Iris pigment epithelial cell (primary cell): Measurements from ENCODE around the gene GPR75.

Experiments
- DNase-seq: peaks from one replicate; pipeline ENCODE4 v3.0.0-alpha.2; 2011; ENCODE audit warnings: low read depth

Gene GPR75

GRCh38 chr2:53859206-53860181 lies at the start of gene GPR75:
Gene GPR75, minus strand, starts transcription at chr2:53859967. Its CDS starts 5,211 bp downstream, at chr2:53854756.
- peak; percentile 32 for DNase-seq

GRCh38 chr2:53907582-53907981 lies 47.8 kb upstream of the GPR75 start:
- no peak for DNase-seq

DNA sequence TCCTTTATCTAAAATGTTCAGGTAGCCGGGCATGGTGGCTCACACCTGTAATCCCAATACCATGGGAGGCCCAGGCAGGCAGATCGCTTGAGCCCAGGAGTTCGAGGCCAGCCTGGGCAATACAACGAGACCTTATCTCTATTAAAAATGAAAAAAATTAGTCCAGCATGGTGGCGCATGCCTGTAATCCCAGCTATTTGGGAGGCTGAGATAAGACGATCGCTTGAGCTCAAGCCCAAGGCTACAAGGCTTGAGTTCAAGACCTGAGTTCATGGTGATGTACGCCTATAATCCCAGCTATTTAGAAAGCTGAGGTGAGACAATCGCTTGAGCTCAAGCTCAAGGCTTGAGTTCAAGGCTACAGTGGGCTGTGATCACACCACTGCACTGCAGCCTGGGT lies 45.6 kb upstream of the GPR75 start:
- no peak for DNase-seq

- DNase-seq: no peak
Observed at GRCh38 chr2:53903011-53903410, 43.2 kb upstream of the GPR75 start.

DNA sequence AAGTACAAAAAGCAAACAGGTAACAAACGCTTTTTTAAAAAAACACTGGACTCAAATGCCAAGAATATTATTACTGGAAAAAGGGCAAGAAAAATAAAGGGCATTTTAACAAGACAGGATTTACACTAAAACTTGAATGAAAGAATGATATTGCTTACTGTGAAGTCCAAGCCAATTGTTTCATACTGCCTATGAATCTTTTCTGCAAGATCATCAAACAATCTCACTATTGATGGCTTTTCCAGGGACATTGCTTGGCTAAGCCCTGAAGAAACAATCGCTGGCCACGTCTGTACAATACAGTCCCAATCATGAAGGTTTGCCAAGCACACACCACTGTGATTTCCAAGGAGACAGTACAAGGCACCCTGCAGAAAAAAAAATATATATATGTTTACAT lies 41.4 kb upstream of the GPR75 start:
- no peak for DNase-seq

- DNase-seq: peak; percentile 74
Observed at GRCh38 chr2:53896864-53897263, 37.1 kb upstream of the GPR75 start.

DNA sequence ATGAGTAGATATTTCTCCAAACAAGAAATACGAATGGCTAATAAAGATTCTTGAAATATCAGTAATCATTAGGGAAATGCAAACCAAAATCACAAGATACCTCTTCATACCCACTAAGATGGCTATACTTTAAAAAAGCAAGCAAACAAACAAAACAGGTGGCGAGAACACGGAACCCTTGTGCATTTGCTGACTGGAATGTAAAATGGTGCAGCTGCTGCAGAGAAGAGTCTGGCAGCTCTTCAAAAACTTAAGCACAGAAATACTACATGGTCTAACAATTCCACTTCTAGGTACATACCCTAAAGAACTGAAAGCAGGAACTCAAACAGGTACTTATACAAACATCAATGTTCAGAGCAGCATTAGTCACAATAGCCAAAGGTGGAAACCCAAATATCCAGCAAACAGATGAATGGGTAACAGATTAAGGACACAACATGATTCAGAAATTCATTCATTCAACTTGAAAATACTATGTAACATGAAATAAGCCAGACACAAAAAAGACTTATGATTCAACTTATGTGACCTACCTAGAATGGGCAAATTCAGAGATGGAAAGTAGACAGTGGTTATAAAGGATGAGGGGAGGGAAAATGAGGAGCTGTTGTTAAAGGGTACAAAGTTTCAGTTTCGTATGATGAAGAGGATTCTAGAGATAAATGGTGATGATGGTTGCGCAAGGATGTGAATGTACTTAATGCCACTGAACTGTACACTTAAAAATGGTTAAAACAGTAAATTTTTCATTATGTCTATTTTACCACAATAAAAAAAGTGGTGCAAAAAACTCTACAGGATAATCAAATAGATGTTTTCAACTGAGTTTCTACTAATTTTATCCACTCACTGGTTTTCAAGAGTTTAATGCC lies 26.9 kb upstream of the GPR75 start:
- DNase-seq: no peak

DNA sequence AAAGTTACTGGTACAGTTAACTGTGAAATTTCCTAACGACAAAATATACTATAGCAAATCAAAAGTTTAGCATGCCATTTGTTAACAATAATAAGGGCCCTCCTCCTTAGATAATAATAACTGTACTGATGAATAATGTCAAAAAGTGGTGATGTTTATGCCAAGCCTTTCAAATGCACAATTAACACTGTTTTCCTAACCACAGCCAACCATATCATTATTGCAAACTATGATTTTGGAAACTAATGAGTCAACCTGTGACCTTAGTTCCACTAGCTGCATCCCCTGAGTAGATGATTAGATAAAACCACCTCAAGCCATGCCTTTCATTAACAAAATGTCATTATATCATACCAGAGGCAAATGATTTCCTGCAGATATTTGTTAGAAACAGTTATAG lies 25.1 kb upstream of the GPR75 start:
- no peak for DNase-seq

DNA sequence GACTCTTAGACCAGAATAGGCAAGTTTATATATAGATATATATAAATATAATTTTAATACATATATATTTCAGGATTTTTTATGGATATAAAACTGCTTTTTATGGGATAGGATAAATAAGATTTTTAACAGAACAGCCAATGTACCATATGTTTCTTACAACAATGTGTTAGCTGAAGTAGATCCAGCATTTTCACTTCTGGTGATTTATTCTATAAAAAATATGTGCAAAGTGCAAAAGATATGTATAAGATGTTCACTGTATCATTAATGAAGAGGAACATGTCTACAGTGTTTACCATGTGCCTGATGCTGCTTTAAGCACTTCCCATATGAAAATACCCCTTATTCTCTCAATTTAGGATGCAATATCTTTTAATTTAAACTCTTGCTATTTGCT lies 22.2 kb upstream of the GPR75 start:
- no peak for DNase-seq

DNA sequence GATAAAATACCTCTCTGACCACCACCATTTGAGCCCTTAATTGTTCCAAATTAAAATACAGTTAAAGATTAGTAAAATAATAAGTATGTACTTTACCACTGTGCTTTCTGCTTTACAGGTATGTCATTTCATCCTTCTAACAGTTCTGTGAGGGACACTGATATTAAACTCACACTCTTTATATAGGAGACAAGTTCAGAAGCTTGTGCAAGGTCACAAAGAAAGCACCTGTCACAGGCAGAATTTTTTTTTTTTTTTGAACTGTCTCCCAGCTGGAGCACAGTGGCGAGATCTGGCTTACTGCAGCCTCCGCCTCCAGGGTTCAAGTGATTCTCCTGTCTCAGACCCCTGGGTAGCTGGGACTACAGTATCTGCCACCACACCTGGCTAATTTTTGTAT lies 21.6 kb upstream of the GPR75 start:
- DNase-seq: no peak

- DNase-seq: peak; percentile 81
Observed at GRCh38 chr2:53880756-53881155, 21.0 kb upstream of the GPR75 start.

- DNase-seq: peak; percentile 62
Observed at GRCh38 chr2:53877556-53877955, 17.8 kb upstream of the GPR75 start.

DNA sequence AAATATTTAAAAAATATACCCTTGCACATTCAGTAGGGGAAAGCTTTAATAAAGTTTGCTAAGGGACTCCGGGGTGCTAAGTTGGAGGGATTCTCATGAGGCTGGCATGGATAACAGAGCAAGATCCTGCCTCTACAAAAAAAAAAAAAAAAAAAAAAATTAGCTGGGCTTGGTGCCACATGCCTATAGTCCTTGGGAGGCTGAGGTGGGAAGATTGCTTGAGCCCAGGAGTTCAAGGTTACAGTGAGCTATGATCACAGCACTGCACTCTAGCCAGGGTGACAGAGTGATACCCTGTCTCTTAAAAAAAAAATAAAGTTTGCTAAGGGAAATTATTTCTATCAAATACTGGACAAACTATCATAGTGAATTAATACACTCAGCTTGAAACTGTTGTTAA lies 17.3 kb upstream of the GPR75 start:
- no peak for DNase-seq

GRCh38 chr2:53874401-53874950 lies 14.7 kb upstream of the GPR75 start:
- DNase-seq: no peak

- DNase-seq: no peak
Observed at GRCh38 chr2:53867773-53868172, 8.0 kb upstream of the GPR75 start.

GRCh38 chr2:53867169-53867568 lies 7.4 kb upstream of the GPR75 start:
- no peak for DNase-seq

DNA sequence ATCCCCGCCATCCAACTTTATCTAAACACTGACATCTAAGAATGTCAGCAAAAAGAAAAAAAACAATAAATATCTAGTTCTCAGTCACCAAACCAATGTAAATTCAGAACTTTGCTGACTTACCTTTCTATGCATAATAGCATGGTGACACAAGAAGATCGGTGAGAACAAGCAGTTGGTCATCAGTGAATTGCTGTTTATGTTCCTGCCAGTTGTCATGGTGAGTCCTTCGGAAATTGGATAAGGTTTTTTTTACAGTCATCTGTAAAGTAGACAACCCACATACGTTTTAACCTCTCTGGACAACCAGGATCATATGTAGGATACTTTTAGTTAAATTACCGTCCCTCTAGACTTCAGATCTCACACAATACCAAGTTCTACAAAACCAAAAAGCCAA lies 6.2 kb upstream of the GPR75 start:
- DNase-seq: no peak

GRCh38 chr2:53865264-53865663 lies 5.5 kb upstream of the GPR75 start:
- no peak for DNase-seq

GRCh38 chr2:53863538-53864227 lies 3.9 kb upstream of the GPR75 start:
- no peak for DNase-seq

DNA sequence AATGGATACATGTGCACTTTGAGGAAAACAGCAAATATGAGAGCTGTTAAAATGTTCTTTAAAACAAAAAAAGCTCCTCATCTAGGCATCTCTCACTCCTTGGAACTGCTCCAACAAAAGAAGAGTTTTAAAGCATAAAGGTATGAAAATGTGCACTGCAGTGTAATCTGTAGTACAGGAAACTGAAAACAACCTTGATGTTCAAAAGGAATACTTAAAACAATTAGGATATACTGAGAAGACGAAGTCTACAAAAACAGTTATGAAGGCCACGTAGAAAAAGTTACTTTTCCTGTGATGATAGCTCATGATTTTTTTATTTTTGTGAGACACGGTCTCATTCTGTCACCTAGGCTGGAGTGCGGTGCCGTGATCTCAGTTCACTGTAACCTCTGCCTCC lies 2.1 kb upstream of the GPR75 start:
- no peak for DNase-seq

- no peak for DNase-seq
Observed at GRCh38 chr2:53856272-53856671, 3.5 kb downstream of the GPR75 start.

GRCh38 chr2:53854678-53855077 lies 5.1 kb downstream of the GPR75 start:
- DNase-seq: peak; percentile 14
